Glomerular endothelial cell (primary cell): ENCODE results near the gene GAA. TPM values are rescaled to one million over a fixed set of nuclear protein-coding genes. Genes with fewer than 3 reads are reported as not detected.

Source experiments
- DNase-seq: peaks from one replicate; pipeline ENCODE4 v3.0.0-alpha.2; 2011; ENCODE audit warnings: low read depth, low spot score; ENCODE audit errors: extremely low read depth
- total RNA-seq: library from RNA; depleted of rRNA; stranded (reverse); fragments of >200 nt; gene quantifications from 2 replicates; pipeline ENCODE4 v1.2.3, GENCODE V29; 2015

GAA gene
- total RNA-seq, 1 donor from 2014 or later = 166 TPM

- no peak for DNase-seq
These were observed 13.8 kb downstream of the GAA start for GRCh38 chr17:80115159-80115558.

- no peak for DNase-seq
These were observed 15.0 kb downstream of the GAA start for GRCh38 chr17:80116276-80116920.

GRCh38 chr17:80116921-80117380 is 15.6 kb downstream of the GAA start:
- no peak for DNase-seq

GRCh38 chr17:80117491-80118401 is 16.4 kb downstream of the GAA start:
- no peak for DNase-seq

- DNase-seq = no peak
These were observed 17.4 kb downstream of the GAA start for GRCh38 chr17:80118601-80119270.

GRCh38 chr17:80119271-80119791 is 17.9 kb downstream of the GAA start:
- no peak for DNase-seq

- no peak for DNase-seq
These were observed 18.5 kb downstream of the GAA start for GRCh38 chr17:80119839-80120238.

GRCh38 chr17:80122026-80122575 is 20.7 kb downstream of the GAA start:
- DNase-seq = no peak

GRCh38 chr17:80122926-80123505 is 21.6 kb downstream of the GAA start:
- no peak for DNase-seq

- no peak for DNase-seq
These were observed 22.4 kb downstream of the GAA start for GRCh38 chr17:80123791-80124190.

- DNase-seq = no peak
These were observed 23.1 kb downstream of the GAA start for GRCh38 chr17:80124351-80124981.

GRCh38 chr17:80125656-80126448 is 24.5 kb downstream of the GAA start:
- DNase-seq = no peak

- no peak for DNase-seq
These were observed 25.0 kb downstream of the GAA start for GRCh38 chr17:80126449-80126715.

- DNase-seq = no peak
These were observed 27.7 kb downstream of the GAA start for GRCh38 chr17:80129006-80129565.

GRCh38 chr17:80130992-80131391 is 29.6 kb downstream of the GAA start:
- no peak for DNase-seq

- no peak for DNase-seq
These were observed 31.7 kb downstream of the GAA start for GRCh38 chr17:80132906-80133625.

- DNase-seq = no peak
These were observed 32.2 kb downstream of the GAA start for GRCh38 chr17:80133626-80133970.

- DNase-seq = no peak
These were observed 35.8 kb downstream of the GAA start for GRCh38 chr17:80137131-80137530.
